ENCODE measurements around the gene PRPS1.
"Not testable (repeated sequence)": the region's sequence is repeated elsewhere in the genome, so short reads cannot be mapped to it uniquely, and the experiment has no call there.

PRPS1 gene

DNA sequence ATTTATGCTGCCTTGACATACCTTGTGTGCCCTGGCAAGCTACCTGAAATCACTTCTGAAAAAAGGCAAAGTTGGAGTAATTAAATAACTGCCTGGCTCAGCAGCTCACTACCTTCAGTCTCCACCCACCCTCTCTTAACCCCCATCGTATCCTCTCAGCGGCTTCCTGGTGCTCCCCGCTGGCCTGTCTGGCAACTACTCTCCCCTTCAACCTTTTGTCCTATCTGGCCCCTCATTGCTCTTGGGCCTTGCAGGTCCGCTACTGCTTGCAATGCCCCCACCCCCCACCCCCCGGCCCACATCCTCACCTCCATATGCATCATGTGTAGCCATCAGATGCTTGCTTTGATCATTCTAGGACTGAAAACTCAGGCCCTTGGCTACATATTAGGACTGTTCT, 34.5 kb downstream of the PRPS1 start (continued):
- no peak for TF ChIP-seq ZFHX2 (tag by site-specific recombination; conservative IDR thresholded peaks at IDR 0.05)
- TF ChIP-seq, protein P1, sequence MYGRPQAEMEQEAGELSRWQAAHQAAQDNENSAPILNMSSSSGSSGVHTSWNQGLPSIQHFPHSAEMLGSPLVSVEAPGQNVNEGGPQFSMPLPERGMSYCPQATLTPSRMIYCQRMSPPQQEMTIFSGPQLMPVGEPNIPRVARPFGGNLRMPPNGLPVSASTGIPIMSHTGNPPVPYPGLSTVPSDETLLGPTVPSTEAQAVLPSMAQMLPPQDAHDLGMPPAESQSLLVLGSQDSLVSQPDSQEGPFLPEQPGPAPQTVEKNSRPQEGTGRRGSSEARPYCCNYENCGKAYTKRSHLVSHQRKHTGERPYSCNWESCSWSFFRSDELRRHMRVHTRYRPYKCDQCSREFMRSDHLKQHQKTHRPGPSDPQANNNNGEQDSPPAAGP (tag by site-specific recombination; IDR thresholded peaks at IDR 0.05): no peak
- TF ChIP-seq ZNF214 (tag by site-specific recombination; IDR thresholded peaks at IDR 0.05; ENCODE audit: borderline replicate concordance): no peak

DNA sequence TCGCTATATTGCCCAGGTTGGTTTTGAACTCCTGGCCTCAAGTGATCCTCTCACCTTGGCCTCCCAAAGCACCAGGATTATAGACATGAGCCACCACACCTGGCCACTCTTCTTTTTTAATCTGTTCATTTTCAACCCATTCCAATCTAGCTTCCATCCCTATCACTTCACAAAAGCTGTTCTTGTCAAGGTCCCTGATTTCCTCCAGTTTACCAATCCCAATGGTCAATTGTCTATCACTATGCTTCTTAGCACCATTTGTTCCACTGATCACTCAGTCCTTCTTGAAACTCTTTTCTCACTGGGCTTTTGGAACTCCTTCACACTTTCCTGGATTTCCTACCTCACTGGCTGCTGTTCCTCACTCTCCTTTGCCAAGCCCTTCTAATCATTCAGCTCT, 38.6 kb downstream of the PRPS1 start:
- Histone ChIP-seq H3K9me3 (ENCODE audit: control insufficient read depth, insufficient read depth, low read depth, low read length) (no peaks in the 10 kb centered on the region), H3K36me3 (ENCODE audit: control insufficient read depth in 2 of 2, insufficient read depth in 1 of 2, low read length in 2 of 2) (peaks cover 0 to 5% of the 10 kb centered on the region in 2 experiments; a peak in 2 of 3 replicates), H3K4me1 (ENCODE audit: control insufficient read depth, insufficient read depth, low read length) (peaks cover 3% of the 10 kb centered on the region; the same call in 1 of the 2 replicates), H3K27ac (ENCODE audit: extremely low read depth, low read depth, low read length) (no peak overlapping the region), H3K4me3 (ENCODE audit: low read depth, low read length) (no peak overlapping the region)
- POLR2A ChIA-PET: no interaction called here
- CTCF ChIA-PET: interaction anchor here (0.6 to 2.2 kb wide), 4 partner anchors 12 to 110 kb away, joined by 3 to 11 read pairs (median 6); partner anchors contain the start of gene NCBP2L
- TF ChIP-seq ZNF677 (tag by site-specific recombination; IDR thresholded peaks at IDR 0.05) (peak; percentile 99), ZNF585B (tag by site-specific recombination; IDR thresholded peaks at IDR 0.05) (peak; percentile 44; the same call in 1 of the 2 replicates), KLF9 (tag by site-specific recombination; IDR thresholded peaks at IDR 0.05; ENCODE audit: low read depth) (no peak)

- TF ChIP-seq MYNN (tag by site-specific recombination; IDR thresholded peaks at IDR 0.05; ENCODE audit: borderline replicate concordance) (no peak), ZNF785 (tag by site-specific recombination; IDR thresholded peaks at IDR 0.05) (no peak), ZNF596 (tag by site-specific recombination; IDR thresholded peaks at IDR 0.05) (no peak), SCRT2 (tag by site-specific recombination; IDR thresholded peaks at IDR 0.05) (peak; percentile 76), ZNF585B (tag by site-specific recombination; IDR thresholded peaks at IDR 0.05) (no peak), ZNF341 (tag by site-specific recombination; IDR thresholded peaks at IDR 0.05; ENCODE audit: low read depth) (no peak), SCRT1 (tag by site-specific recombination; IDR thresholded peaks at IDR 0.05; ENCODE audit: borderline replicate concordance) (peak; percentile 83)
- Histone ChIP-seq H3K9me3 (ENCODE audit: control insufficient read depth, insufficient read depth, low read depth, low read length) (no peaks in the 10 kb centered on the region), H3K4me3 (ENCODE audit: low read depth, low read length) (no peak overlapping the region), H3K4me1 (ENCODE audit: control insufficient read depth, insufficient read depth, low read length) (peaks cover 3% of the 10 kb centered on the region; the same call in 1 of the 2 replicates), H3K27ac (ENCODE audit: extremely low read depth, low read depth, low read length) (no peak overlapping the region), H3K36me3 (ENCODE audit: control insufficient read depth in 2 of 2, insufficient read depth in 1 of 2, low read length in 2 of 2) (peaks cover 0 to 5% of the 10 kb centered on the region in 2 experiments; a peak in 2 of 3 replicates)
- CTCF ChIA-PET: interaction anchor here (0.6 to 2.2 kb wide), 3 partner anchors 51 to 174 kb away, joined by 3 to 11 read pairs (median 4); partner anchors contain the start of gene NCBP2L
- POLR2A ChIA-PET: no interaction called here
Observed at GRCh38 chrX:107667426-107667825, 39.1 kb downstream of the PRPS1 start.

DNA sequence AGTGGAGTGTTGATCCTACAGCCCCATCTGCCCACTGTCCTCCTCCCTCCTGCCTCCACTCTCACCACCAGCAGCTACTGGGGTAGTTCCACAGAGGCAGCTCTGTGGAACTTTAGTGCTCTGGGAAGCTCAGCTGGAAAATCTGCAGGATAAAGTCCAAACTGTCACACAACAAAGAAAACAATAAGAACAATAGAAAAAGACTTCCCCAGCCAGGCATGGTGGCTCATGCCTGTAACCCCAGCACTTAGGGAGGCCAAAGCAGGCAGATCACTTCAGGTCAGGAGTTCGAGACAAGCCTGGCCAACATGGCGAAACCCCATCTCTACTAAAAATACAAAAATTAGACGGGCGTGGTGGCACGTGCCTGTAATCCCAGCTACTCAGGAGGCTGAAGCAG, 40.4 kb downstream of the PRPS1 start:
- not testable (repeated sequence) for H3K27ac ChIP-seq (ENCODE audit: extremely low read depth, low read depth, low read length); H3K9me3 ChIP-seq (ENCODE audit: control insufficient read depth, insufficient read depth, low read depth, low read length); H3K4me1 ChIP-seq (ENCODE audit: control insufficient read depth, insufficient read depth, low read length); H3K36me3 ChIP-seq (ENCODE audit: control insufficient read depth in 2 of 2, insufficient read depth in 1 of 2, low read length in 2 of 2); H3K4me3 ChIP-seq (ENCODE audit: low read depth, low read length)
- ChIA-PET POLR2A (interaction anchor here (0.7 to 1.7 kb wide), 4 partner anchors 11 to 658 kb away, joined by 3 to 6 read pairs (median 4); no protein-coding TSS in a partner anchor), CTCF (interaction anchor here (0.5 to 3.0 kb wide), 3 partner anchors 106 to 739 kb away, joined by 3 to 14 read pairs (median 5); partner anchors contain the start of genes NCBP2L and TSC22D3)

GRCh38 chrX:107669261-107669660, 41.0 kb downstream of the PRPS1 start:
- no peak overlapping the region for H3K4me3 ChIP-seq (ENCODE audit: low read depth, low read length)
- H3K36me3 ChIP-seq (ENCODE audit: control insufficient read depth in 2 of 2, insufficient read depth in 1 of 2, low read length in 2 of 2): peaks cover 0 to 3% of the 10 kb centered on the region in 2 experiments; a peak in 2 of 3 replicates
- CTCF ChIA-PET: interaction anchor here (0.5 to 3.0 kb wide), 7 partner anchors 14 to 740 kb away, joined by 3 to 14 read pairs (median 4); partner anchors contain the start of genes NCBP2L and TSC22D3
- H3K4me1 ChIP-seq (ENCODE audit: control insufficient read depth, insufficient read depth, low read length): peaks cover 12% of the 10 kb centered on the region
- no peak overlapping the region for H3K27ac ChIP-seq (ENCODE audit: extremely low read depth, low read depth, low read length)
- TF ChIP-seq ZFHX2 (tag by site-specific recombination; conservative IDR thresholded peaks at IDR 0.05) (peak; percentile 33; the same call in 1 of the 2 replicates), ZNF776 (tag by site-specific recombination; IDR thresholded peaks at IDR 0.05; ENCODE audit: borderline replicate concordance) (no peak)
- H3K9me3 ChIP-seq (ENCODE audit: control insufficient read depth, insufficient read depth, low read depth, low read length): no peaks in the 10 kb centered on the region
- POLR2A ChIA-PET: interaction anchor here (0.9 to 1.7 kb wide), 3 partner anchors 12 to 62 kb away, joined by 3 to 6 read pairs (median 4); no protein-coding TSS in a partner anchor

All from HEK293 (cell line).